Measurements from ENCODE around the gene ZNF549. TPM values are rescaled to one million over a fixed set of nuclear protein-coding genes. Genes with fewer than 3 reads are reported as not detected.
"Not testable (repeated sequence)": the region's sequence is repeated elsewhere in the genome, so short reads cannot be mapped to it uniquely, and the experiment has no call there.

The ZNF549 gene
- 1 to 10 TPM; 1.2 to 1.9 (median 1.3) TPM for polyA plus RNA-seq

- H3K27ac ChIP-seq (ENCODE audit: low read depth, low read length) = no peak within 1 kb of the TSS
- WGBS, 3 donors = 1 to 2% (median 1%) methylated on average over 64 of the region's 64 CpGs
Measured at GRCh38 chr19:57527136-57527881, at the start of gene ZNF549. TSS of gene ZNF549 (plus strand) at chr19:57527356. CDS start at chr19:57527574, 218 bp downstream.

- 1 to 2% (median 1%) methylated on average over 53 to 57 of the region's 69 CpGs for WGBS, 3 donors
- not testable (repeated sequence) for H3K27ac ChIP-seq (ENCODE audit: low read depth, low read length)
Measured at GRCh38 chr19:57487477-57488298, 39.5 kb upstream of the ZNF549 start, which contains the start of gene ZNF419. TSS of gene ZNF419 (plus strand) at chr19:57487750. CDS start at chr19:57487951, 201 bp downstream.

GRCh38 chr19:57488299-57488644, 38.9 kb upstream of the ZNF549 start:
- WGBS, 3 donors = no CpG with 5 or more reads among the region's 1 CpG
- H3K27ac ChIP-seq (ENCODE audit: low read depth, low read length) = not testable (repeated sequence)

- H3K27ac ChIP-seq (ENCODE audit: low read depth, low read length) = not testable (repeated sequence)
Measured at GRCh38 chr19:57499332-57499679, 27.9 kb upstream of the ZNF549 start.

GRCh38 chr19:57499680-57500395, 27.3 kb upstream of the ZNF549 start, which contains the start of gene ZNF773:
TSS of gene ZNF773 (plus strand) at chr19:57499938. CDS start at chr19:57500081, 143 bp downstream.
- not testable (repeated sequence) for H3K27ac ChIP-seq (ENCODE audit: low read depth, low read length)
- 0 to 1% (median 1%) methylated on average over 58 to 60 of the region's 69 CpGs for WGBS, 3 donors

GRCh38 chr19:57500400-57500799, 26.8 kb upstream of the ZNF549 start:
- not testable (repeated sequence) for H3K27ac ChIP-seq (ENCODE audit: low read depth, low read length)
- 0 to 5% (median 4%) methylated on average over 1 of the region's 4 CpGs for WGBS, 3 donors

GRCh38 chr19:57506163-57506562, 21.0 kb upstream of the ZNF549 start:
- H3K27ac ChIP-seq (ENCODE audit: low read depth, low read length) = no peak overlapping the region
- 65 to 88% (median 85%) methylated on average over 4 of the region's 4 CpGs for WGBS, 3 donors

- H3K27ac ChIP-seq (ENCODE audit: low read depth, low read length) = no peak overlapping the region
Measured at GRCh38 chr19:57511484-57511883, 15.7 kb upstream of the ZNF549 start.

GRCh38 chr19:57512845-57513244, 14.3 kb upstream of the ZNF549 start:
- H3K27ac ChIP-seq (ENCODE audit: low read depth, low read length) = no peak overlapping the region
- WGBS, 3 donors = 93 to 98% (median 96%) methylated on average over 6 of the region's 6 CpGs

- no peak overlapping the region for H3K27ac ChIP-seq (ENCODE audit: low read depth, low read length)
- 84 to 96% (median 95%) methylated on average over 5 of the region's 5 CpGs for WGBS, 3 donors
Measured at GRCh38 chr19:57515255-57515654, 11.9 kb upstream of the ZNF549 start.

- WGBS, 3 donors = 86 to 96% (median 90%) methylated on average over 4 of the region's 4 CpGs
Measured at GRCh38 chr19:57518021-57518420, 9.1 kb upstream of the ZNF549 start.

GRCh38 chr19:57537953-57538547, 10.9 kb downstream of the ZNF549 start:
- H3K27ac ChIP-seq (ENCODE audit: low read depth, low read length) = no peak overlapping the region
- 97 to 99% (median 98%) methylated on average over 7 of the region's 7 CpGs for WGBS, 3 donors

More at GRCh38 chr19:57518021-57518420, 9.1 kb upstream of the ZNF549 start:
- H3K27ac ChIP-seq (ENCODE audit: low read depth, low read length) = not testable (repeated sequence)

- no peak overlapping the region for H3K27ac ChIP-seq (ENCODE audit: low read depth, low read length)
- 93 to 100% (median 100%) methylated on average over 1 of the region's 1 CpG for WGBS, 3 donors
Measured at GRCh38 chr19:57546513-57546912, 19.4 kb downstream of the ZNF549 start.

GRCh38 chr19:57552432-57552831, 25.3 kb downstream of the ZNF549 start:
- no peak overlapping the region for H3K27ac ChIP-seq (ENCODE audit: low read depth, low read length)
- WGBS, 3 donors = 95 to 98% (median 98%) methylated on average over 2 of the region's 2 CpGs

- 66 to 89% (median 86%) methylated on average over 5 of the region's 5 CpGs for WGBS, 3 donors
- H3K27ac ChIP-seq (ENCODE audit: low read depth, low read length) = no peak overlapping the region
Measured at GRCh38 chr19:57557659-57558058, 30.5 kb downstream of the ZNF549 start.

GRCh38 chr19:57558525-57558924, 31.4 kb downstream of the ZNF549 start:
- WGBS, 3 donors = 31 to 33% (median 33%) methylated on average over 6 of the region's 6 CpGs

GRCh38 chr19:57559008-57559403, 31.9 kb downstream of the ZNF549 start:
- 0 to 1% (median 1%) methylated on average over 22 of the region's 22 CpGs for WGBS, 3 donors
- no peak overlapping the region for H3K27ac ChIP-seq (ENCODE audit: low read depth, low read length)

More at GRCh38 chr19:57558525-57558924, 31.4 kb downstream of the ZNF549 start:
- no peak overlapping the region for H3K27ac ChIP-seq (ENCODE audit: low read depth, low read length)

GRCh38 chr19:57559404-57560025, 32.4 kb downstream of the ZNF549 start, which contains the start of gene ZNF550:
TSS of gene ZNF550 (minus strand) at chr19:57559863. CDS start at chr19:57559682, 181 bp downstream.
- WGBS, 3 donors = 0% methylated on average over 56 of the region's 56 CpGs
- H3K27ac ChIP-seq (ENCODE audit: low read depth, low read length) = no peak within 1 kb of the TSS

Measured in adipose tissue (tissue), 3 donors.